Measurements from ENCODE around the gene ERP29.
"Not testable (repeated sequence)": the region's sequence is repeated elsewhere in the genome, so short reads cannot be mapped to it uniquely, and the experiment has no call there.

The ERP29 gene

DNA sequence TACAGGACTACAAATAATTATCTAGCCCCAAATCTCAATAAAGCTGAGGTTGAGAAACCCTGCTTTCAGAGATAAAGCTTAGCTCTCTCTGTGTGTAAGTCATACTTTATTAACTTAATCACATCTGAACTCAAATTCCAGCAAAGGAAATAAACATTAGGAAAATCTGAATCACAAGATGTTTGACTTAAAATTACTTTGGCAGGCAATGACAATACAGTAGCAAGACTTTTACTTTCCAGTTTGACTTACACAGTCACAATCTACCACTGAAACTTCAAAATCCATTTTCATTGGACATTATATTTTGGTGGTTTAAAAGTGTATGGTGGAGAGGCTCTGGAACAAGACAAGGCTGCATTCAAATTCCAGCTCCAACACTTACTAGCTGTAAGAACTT, 11.7 kb upstream of the ERP29 start:
- DNase-seq (ENCODE audit: low spot score) (no peak), FAIRE-seq (no peak)

- FAIRE-seq: no peak
- no peak for DNase-seq (ENCODE audit: low spot score)
These were observed 9.2 kb upstream of the ERP29 start for GRCh38 chr12:112004041-112004440.

GRCh38 chr12:112005419-112006395, 7.5 kb upstream of the ERP29 start:
- FAIRE-seq (no peak), DNase-seq (ENCODE audit: low spot score) (no peak)

- FAIRE-seq (no peak), DNase-seq (ENCODE audit: low spot score) (no peak)
These were observed 5.3 kb upstream of the ERP29 start for GRCh38 chr12:112007945-112008344.

DNA sequence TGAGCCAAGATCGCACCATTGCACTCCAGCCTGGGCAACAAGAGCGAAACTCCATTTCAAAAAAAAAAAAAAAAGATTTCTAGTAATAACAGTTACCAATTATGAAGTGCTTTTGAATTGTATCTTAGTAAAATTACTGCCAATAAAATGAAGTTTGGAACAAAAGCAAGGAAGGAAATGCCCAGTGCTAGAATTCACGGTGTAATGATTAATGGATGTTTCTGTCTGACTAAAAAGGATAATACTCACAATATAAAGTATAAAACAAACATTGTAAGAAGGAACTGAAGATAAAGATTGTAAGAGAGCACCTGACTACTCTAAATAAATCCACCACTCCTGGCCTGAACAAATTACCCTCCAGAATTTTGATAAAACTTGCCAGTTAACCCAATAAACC, 4.3 kb upstream of the ERP29 start:
- FAIRE-seq: no peak

GRCh38 chr12:112009596-112009995, 3.6 kb upstream of the ERP29 start:
- DNase-seq (ENCODE audit: low spot score); FAIRE-seq: not testable (repeated sequence)

More for the DNA sequence above, 4.3 kb upstream of the ERP29 start:
- no peak for DNase-seq (ENCODE audit: low spot score)

DNA sequence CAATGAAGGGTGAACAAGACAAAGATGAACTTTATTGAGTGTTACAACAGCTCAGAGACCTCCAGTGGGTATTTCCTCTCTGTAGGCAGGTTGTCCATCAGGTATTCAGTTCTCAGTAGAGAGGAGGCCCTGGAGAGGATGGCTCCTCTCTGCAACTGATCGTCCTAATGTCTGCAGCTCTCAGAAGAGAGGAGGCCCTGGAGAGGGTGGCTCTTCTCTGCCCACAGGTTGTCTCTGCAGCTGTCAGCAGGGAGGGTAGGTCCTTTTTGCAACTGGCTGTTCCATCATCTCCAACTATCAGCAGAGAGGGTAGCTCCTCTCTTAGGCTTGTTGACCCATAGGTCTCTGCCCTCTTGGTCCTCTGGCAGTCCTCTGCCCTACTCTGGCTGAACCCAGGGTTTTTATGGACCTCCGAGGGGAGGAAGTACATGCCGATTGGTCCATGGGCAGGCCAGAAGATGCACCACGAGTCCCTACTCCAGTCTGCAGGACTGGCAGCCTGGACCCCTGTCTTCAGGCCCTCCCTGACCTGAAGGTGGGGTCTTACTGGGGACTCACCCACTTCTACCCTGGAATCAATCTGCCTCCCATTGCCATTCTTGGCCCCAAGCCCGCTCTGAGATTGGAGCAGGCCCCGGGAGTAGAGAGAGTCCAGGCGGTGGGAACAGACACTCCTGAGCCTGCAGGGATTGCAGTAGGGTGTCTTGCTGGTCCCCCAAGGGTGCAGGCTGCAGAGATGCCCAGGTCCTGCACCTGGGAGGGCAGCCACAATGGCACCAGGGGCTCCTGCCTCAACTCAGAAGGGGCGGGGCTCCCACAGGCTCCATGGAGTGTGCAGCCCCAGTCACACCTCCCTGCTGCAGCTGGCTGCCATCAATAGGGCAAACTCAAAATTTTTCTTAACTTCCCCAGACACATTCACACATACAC, 2.5 kb upstream of the ERP29 start:
- FAIRE-seq (no peak), DNase-seq (ENCODE audit: low spot score) (no peak)

DNA sequence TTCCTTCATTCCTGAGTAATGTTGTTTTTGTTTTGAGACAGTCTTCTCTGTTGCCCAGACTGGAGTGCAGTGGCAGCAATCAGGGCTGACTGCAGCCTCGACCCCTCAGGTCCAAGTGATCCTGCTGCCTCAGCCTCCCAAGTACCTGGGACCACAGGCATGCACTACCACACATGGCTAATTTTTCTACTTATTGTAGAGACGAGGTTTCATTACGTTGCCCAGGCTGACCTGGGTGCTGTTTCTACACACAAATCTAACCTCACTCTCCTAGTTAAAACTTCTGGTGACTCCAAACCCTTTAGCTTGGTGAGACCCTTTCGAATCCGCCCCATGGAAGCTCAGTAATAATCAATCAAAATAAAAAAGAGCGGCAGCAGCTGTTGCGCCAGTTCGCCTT, 1.5 kb upstream of the ERP29 start:
- no peak for FAIRE-seq
- DNase-seq (ENCODE audit: low spot score): no peak

DNA sequence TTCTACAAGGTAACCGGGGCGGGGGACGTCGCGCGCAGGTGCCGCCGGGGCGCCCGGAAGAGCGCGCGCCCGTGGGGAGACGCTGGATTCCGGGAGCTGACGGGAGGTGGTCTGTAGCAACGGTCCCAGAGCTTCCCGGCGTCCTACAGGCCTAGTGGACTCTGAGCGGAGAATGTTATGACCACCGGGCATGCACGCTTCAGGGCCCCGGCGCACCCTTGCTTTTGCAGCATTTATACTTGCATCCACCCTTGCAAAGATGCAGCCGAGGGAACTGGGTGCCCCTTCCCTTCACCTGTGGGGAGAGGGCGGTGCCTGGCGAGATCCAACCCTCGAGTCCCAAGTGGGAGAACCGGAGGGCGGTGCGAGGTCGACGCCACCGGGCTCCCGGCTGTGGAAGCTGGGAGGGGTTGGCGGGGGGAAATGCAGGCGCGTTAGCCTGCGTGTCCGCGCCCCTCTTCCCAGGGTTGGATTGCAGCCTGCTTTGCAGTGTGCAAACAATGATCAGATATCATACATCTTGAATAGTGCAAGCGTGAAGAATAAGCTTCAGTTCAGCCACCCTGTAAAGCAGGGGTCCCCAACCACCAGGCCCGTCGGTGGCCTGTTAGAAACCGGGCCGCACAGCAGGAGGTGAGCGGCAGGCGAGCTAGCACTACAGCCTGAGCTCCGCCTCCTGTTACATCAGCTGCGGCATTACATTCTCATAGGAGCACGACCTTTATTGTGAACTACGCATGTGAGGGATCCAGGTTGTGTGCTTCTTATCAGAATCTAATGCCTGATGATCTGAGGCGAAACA, 576 bp downstream of the ERP29 start:
- DNase-seq (ENCODE audit: low spot score) (peak; percentile 53), FAIRE-seq (no peak)

DNA sequence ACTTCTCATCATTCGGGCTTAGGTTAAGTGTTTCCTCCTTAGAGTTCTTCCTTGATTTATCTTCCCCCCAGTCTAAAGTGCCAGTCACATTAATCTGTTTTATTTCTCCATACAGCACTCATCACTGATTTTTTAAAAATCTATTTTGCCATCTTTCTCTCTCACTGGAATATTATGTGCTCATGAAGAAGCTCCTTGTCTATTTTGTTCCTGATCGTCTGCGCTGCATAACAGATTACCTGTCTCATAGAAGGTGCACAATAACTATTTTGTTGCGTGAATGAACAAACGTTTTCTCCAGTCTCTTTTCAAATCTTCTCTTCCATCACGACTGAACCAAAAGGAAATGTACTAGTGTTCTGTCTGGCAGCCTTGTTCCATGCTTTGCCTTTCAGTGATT, 2.7 kb downstream of the ERP29 start:
- FAIRE-seq (no peak), DNase-seq (ENCODE audit: low spot score) (no peak)

DNA sequence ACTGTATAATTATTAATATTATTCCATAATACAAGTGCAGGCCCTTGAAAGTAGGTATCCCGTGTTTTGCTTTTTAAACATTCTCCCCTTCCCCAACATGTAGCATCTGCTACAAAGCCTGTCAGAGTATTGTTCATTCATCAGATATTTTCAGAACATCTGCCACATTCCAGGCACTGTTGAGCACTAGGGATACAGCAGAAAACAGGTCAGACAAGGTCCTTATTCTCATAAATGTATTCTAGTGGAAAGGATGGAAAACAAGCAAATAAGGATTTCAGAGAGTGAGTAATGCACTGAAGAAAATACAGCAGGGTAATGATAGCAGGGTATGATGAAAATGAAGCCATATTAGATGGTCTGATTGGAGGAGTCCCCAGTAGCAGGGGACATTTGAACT, 3.8 kb downstream of the ERP29 start:
- no peak for DNase-seq (ENCODE audit: low spot score)
- FAIRE-seq: no peak

DNA sequence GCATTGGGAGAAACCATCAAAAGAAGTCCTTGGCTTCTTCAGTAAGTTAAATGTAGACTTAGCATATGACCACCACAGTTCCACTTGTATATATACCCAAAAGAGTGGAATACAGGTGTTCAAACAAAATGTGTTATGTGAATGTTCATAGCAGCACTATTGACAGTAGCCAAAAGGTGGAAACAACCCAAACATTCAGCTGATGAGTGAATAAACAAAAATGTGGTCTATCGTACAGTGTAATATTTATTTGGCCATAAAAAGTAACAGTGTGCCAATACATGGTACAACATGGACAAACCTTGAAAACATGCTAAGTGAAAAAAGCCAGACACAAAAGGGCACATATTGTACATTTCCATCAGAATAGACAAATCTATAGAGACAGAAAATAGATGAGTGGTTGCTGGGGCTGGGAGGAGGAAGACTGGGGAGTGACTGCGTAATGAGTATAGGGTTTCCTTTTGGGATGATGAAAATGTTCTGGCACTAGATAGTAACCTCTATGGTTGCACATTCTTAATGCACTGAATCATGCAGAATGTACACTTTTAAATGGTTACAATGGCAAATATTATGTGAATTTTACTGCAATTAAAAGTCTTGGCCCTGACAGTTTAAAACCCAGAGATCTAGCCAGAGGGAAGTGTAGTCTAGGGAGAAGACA, 5.5 kb downstream of the ERP29 start:
- no peak for DNase-seq (ENCODE audit: low spot score)

DNA sequence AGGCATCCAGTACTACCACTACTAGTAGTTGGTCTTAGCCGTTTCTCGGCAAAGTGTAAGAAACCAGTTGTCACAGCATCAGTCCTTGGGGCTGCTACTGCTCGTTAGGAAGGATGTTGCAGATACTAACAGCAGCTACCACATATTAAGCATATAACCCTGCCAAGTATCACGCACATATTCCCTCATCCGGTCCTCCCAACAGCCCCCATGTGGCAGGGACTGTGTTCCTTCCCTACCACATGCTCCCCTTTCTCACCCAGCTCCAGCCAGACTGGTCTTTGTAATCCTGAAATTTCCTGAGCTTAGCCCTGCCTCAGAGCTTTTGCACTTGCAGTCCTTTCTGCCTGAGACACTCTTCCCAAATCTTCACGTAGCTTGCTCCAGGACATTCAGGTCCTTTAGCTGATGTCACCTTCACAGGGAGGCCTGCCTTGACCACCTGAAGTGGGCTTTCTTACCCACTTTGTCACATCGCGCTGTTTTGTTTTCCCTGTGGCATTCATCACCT, 7.8 kb downstream of the ERP29 start:
- no peak for FAIRE-seq
- no peak for DNase-seq (ENCODE audit: low spot score)

More for the DNA sequence above, 5.5 kb downstream of the ERP29 start:
- FAIRE-seq: no peak

- FAIRE-seq: no peak
These were observed 9.2 kb downstream of the ERP29 start for GRCh38 chr12:112022241-112023016.

DNA sequence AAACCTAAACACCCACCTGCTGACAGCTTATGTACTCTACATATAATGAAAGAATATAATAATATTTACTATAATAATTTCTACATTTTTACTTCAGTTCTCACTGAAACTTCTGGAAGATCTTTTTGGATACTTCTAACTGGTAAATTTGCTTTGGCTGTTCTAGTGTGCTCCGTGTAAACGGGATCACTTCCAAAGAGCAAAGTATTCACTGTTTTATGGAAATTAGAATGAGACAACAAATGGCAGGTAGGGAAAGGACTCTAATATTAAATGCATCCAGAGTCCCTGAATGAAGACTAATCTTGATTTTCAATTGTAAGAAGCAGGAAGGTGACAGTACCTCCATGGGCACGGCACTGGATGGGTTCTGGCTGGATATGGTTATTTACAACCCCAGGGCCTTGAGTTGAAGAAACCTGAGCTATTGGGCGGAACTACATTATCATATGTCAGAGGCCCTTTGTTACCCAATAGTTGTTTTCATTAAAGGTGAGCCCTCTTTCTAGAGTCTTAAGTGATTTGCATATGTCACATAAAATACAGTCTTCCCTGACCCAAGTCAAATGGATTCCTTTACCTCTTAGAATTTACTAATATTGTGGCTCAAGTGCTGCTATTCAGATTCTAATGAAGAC, 10.7 kb downstream of the ERP29 start:
- DNase-seq (ENCODE audit: low spot score) (no peak), FAIRE-seq (no peak)

More at GRCh38 chr12:112022241-112023016, 9.2 kb downstream of the ERP29 start:
- DNase-seq (ENCODE audit: low spot score): no peak

- DNase-seq (ENCODE audit: low spot score) (no peak), FAIRE-seq (no peak)
These were observed 12.7 kb downstream of the ERP29 start for GRCh38 chr12:112025808-112026375.

DNA sequence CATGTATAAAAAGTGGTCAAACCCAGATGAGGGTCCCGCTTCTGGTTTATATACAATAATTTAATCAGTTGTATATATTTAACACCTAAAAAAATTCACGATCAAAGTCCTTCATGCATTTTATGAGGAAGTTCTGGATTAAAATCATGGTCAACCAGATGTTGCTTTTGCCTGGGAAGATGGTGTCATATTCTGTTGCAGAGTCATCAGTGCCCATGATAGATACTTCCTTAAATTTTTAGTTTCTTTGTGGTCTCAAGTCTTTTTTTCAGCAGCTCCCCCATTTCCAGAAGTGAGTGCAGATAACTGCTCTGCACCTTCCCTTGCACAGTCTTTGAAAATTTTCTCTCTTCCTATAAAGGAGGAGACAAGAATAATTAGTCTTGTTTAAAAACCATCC, 16.1 kb downstream of the ERP29 start:
- FAIRE-seq (no peak), DNase-seq (ENCODE audit: low spot score) (no peak)

DNA sequence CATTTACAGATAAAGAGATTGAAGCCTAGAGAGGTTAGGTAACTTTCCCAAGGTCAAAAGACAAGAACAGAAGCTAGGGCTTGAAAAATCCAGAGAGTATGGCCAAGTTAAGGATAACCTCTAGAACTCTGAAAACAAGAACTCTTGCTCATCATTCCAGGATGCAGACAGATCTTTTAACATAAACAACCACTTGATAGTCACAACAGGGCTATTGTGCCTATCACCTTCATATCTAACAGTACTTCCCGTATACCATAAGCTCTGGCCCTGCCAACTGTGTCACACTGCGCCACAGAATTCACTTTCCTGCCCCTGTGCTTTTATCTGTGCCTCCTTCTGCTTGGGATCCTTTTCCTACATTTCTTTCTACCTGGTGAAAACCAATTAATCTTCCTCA, 18.2 kb downstream of the ERP29 start:
- no peak for DNase-seq (ENCODE audit: low spot score)

GRCh38 chr12:112032292-112032691, 19.1 kb downstream of the ERP29 start:
- FAIRE-seq (no peak), DNase-seq (ENCODE audit: low spot score) (no peak)

More for the DNA sequence above, 18.2 kb downstream of the ERP29 start:
- no peak for FAIRE-seq

All from urothelium cell line (cell line).